NT2/D1 (cell line): Measurements from ENCODE around the gene OR52E6.

Source experiments
- SUZ12 ChIP-seq: IDR thresholded peaks from 2 replicates; pipeline ENCODE4 v1.6.1; 2011; ENCODE audit not compliant: insufficient read length, insufficient read depth; ENCODE audit errors: extremely low read depth
- ZNF274 ChIP-seq: IDR thresholded peaks from 2 replicates; pipeline ENCODE4 v1.6.1; 2011; ENCODE audit warnings: mild to moderate bottlenecking, low read depth, low read length

GRCh38 chr11:5878564-5878963 lies 36.9 kb upstream of the OR52E6 start:
- no peak for TF ChIP-seq ZNF274
- no peak for TF ChIP-seq SUZ12
